Peyer's patch (tissue), 4 donors: ENCODE data around the gene LIPC. TPM values are rescaled to one million over a fixed set of nuclear protein-coding genes. Genes with fewer than 3 reads are reported as not detected.

ENCODE experiments used
- DNase-seq, 3 donors: peaks; one replicate each; pipeline ENCODE4 v3.0.0-alpha.2; 2017 to 2019
- H3K27ac ChIP-seq, 4 donors: fragments of 200-600 bp; sonication (generic); one replicate each; pipeline ENCODE4 v1.5.1; 2016 to 2019
- H3K27me3 ChIP-seq, 2 donors: fragments of 200-600 bp; sonication (generic); one replicate each; pipeline ENCODE4 v1.5.1; 2019
- H3K36me3 ChIP-seq, 3 donors: fragments of 200-600 bp; sonication (generic); one replicate each; pipeline ENCODE4 v1.5.1; 2016 to 2019
- H3K4me1 ChIP-seq, 4 donors: fragments of 200-600 bp; sonication (generic); one replicate each; pipeline ENCODE4 v1.5.1; 2016 to 2019
- H3K4me3 ChIP-seq, 4 donors: fragments of 200-600 bp; sonication (generic); 1 replicate in 3 of 4; 2 replicates in 1 of 4; pipeline ENCODE4 v1.5.1; 2016 to 2019; ENCODE audit warnings: mild to moderate bottlenecking in 1 of 4
- H3K9me3 ChIP-seq, 4 donors: fragments of 200-600 bp; sonication (generic); one replicate each; pipeline ENCODE4 v1.5.1; 2016 to 2019; ENCODE audit warnings: mild to moderate bottlenecking in 1 of 4
- CTCF ChIP-seq, 6 experiments: fragments of 450-650 bp in 4 of 6; fragments of 200-600 bp in 2 of 6; sonication (generic) in 1 of 6; IDR thresholded peaks; one replicate each; pipeline ENCODE4 v1.5.1; 2017 to 2019; ENCODE audit warnings: antibody characterized with exemption in 6 of 6, mild to moderate bottlenecking in 3 of 6, moderate library complexity in 1 of 6
- POLR2A ChIP-seq, 2 donors: fragments of 450-650 bp; IDR thresholded peaks; one replicate each; pipeline ENCODE4 v1.5.1; 2017; ENCODE audit warnings: antibody characterized with exemption in 2 of 2, mild to moderate bottlenecking in 2 of 2, moderate library complexity in 2 of 2
- total RNA-seq, 4 donors: library from RNA; depleted of rRNA; stranded (reverse); fragments of >200 nt; gene quantifications; one replicate each; pipeline ENCODE4 v1.1.0, GENCODE V29; 2016

Gene LIPC
- total RNA-seq, 4 donors from 2014 or later = 0.40 to 8.9 (median 1.0) TPM; not detected in 1

- Histone ChIP-seq H3K36me3 (no peaks in the 10 kb centered on the region), H3K4me1 (no peaks in the 10 kb centered on the region), H3K27me3 (no peaks in the 10 kb centered on the region), H3K9me3 (no peaks in the 10 kb centered on the region), H3K4me3 (no peak overlapping the region), H3K27ac (no peak overlapping the region)
- no peak for TF ChIP-seq POLR2A (IDR thresholded peaks at IDR 0.05)
- no peak for TF ChIP-seq CTCF (IDR thresholded peaks at IDR 0.05)
- DNase-seq = no peak
Observed at GRCh38 chr15:58426501-58426900, 5.3 kb upstream of the LIPC start.

GRCh38 chr15:58427987-58428386 is 3.8 kb upstream of the LIPC start:
- H3K27me3 ChIP-seq = no peaks in the 10 kb centered on the region
- TF ChIP-seq CTCF (IDR thresholded peaks at IDR 0.05) = no peak
- TF ChIP-seq POLR2A (IDR thresholded peaks at IDR 0.05) = no peak
- no peaks in the 10 kb centered on the region for H3K9me3 ChIP-seq
- no peaks in the 10 kb centered on the region for H3K36me3 ChIP-seq
- no peak for DNase-seq
- no peak overlapping the region for H3K4me3 ChIP-seq
- H3K4me1 ChIP-seq = no peaks in the 10 kb centered on the region
- no peak overlapping the region for H3K27ac ChIP-seq

- Histone ChIP-seq H3K4me3 (no peak overlapping the region), H3K9me3 (no peaks in the 10 kb centered on the region), H3K4me1 (peaks cover 0 to 5% (median 0%) of the 10 kb centered on the region in 4 donors), H3K27ac (no peak overlapping the region), H3K27me3 (no peaks in the 10 kb centered on the region), H3K36me3 (no peaks in the 10 kb centered on the region)
- no peak for TF ChIP-seq POLR2A (IDR thresholded peaks at IDR 0.05)
- no peak for TF ChIP-seq CTCF (IDR thresholded peaks at IDR 0.05)
- DNase-seq = no peak
Observed at GRCh38 chr15:58430224-58430787, 1.5 kb upstream of the LIPC start.

- TF ChIP-seq POLR2A (IDR thresholded peaks at IDR 0.05) (no peak), CTCF (IDR thresholded peaks at IDR 0.05) (no peak)
- no peaks in the 10 kb centered on the region for H3K9me3 ChIP-seq
- no peaks in the 10 kb centered on the region for H3K36me3 ChIP-seq
- no peak for DNase-seq
- H3K27me3 ChIP-seq = no peaks in the 10 kb centered on the region
- H3K27ac ChIP-seq = no peak overlapping the region
- no peak overlapping the region for H3K4me3 ChIP-seq
- peaks cover 0 to 5% (median 0%) of the 10 kb centered on the region in 4 donors for H3K4me1 ChIP-seq
Observed at GRCh38 chr15:58432401-58432800, 610 bp downstream of the LIPC start.

GRCh38 chr15:58433597-58434333 is 2.0 kb downstream of the LIPC start:
- H3K27ac ChIP-seq = no peak overlapping the region

More at GRCh38 chr15:58433597-58434333, 2.0 kb downstream of the LIPC start:
- DNase-seq = no peak
- Histone ChIP-seq H3K27me3 (no peaks in the 10 kb centered on the region), H3K9me3 (no peaks in the 10 kb centered on the region), H3K4me1 (peaks cover 0 to 5% (median 0%) of the 10 kb centered on the region in 4 donors), H3K36me3 (no peaks in the 10 kb centered on the region), H3K4me3 (no peak overlapping the region)
- TF ChIP-seq CTCF (IDR thresholded peaks at IDR 0.05) (no peak), POLR2A (IDR thresholded peaks at IDR 0.05) (no peak)
